ENCODE data around the gene TMEM222. TPM values are rescaled to one million over a fixed set of nuclear protein-coding genes. Genes with fewer than 3 reads are reported as not detected.

The TMEM222 gene
- total RNA-seq, 1 experiment from 2014 or later: 57.4 TPM

- TF ChIP-seq EZH2phosphoT487 (IDR thresholded peaks at IDR 0.05; ENCODE audit: borderline replicate concordance, low read length) (no peak), CTCF (conservative IDR thresholded peaks at IDR 0.05; ENCODE audit: low read depth, low read length) (no peak), EZH2 (IDR thresholded peaks at IDR 0.05; ENCODE audit: low read length, unreplicated experiment) (no peak)
- no peak overlapping the region for H3K9ac ChIP-seq (ENCODE audit: low read length)
- H3K4me1 ChIP-seq (ENCODE audit: insufficient read depth, low read length): no peaks in the 10 kb centered on the region
- H3K4me3 ChIP-seq (ENCODE audit: low read length): no peak overlapping the region
- ChIA-PET POLR2A (ENCODE audit: unreplicated experiment) (no interaction called here), CTCF (no interaction called here)
- no peak overlapping the region for H3K27ac ChIP-seq (ENCODE audit: low read length)
- H3K4me2 ChIP-seq (ENCODE audit: low read length): no peak overlapping the region
- H3K27me3 ChIP-seq (ENCODE audit: low read length): no peaks in the 10 kb centered on the region
- no peaks in the 10 kb centered on the region for H3K9me2 ChIP-seq (replicated peaks; ENCODE audit: low read length)
- H3K79me2 ChIP-seq (ENCODE audit: low read length): no peaks in the 10 kb centered on the region
- no peak for ATAC-seq
- H3K36me3 ChIP-seq (ENCODE audit: low read depth, low read length): no peaks in the 10 kb centered on the region
- BruUV-seq (replicated peaks): no TSS peak
- intact Hi-C loops (cut with micrococcal nuclease): no loop called here
- no peaks in the 10 kb centered on the region for H3F3A ChIP-seq (ENCODE audit: low read length, unreplicated experiment)
- H3K9me3 ChIP-seq (ENCODE audit: low read length): no peaks in the 10 kb centered on the region
- no peaks in the 10 kb centered on the region for H4K20me1 ChIP-seq (ENCODE audit: low read length)
- no peak overlapping the region for H2AFZ ChIP-seq (ENCODE audit: low read length)
- DNase-seq: no peak
Measured at GRCh38 chr1:27379564-27380122, 57.7 kb downstream of the TMEM222 start.

DNA sequence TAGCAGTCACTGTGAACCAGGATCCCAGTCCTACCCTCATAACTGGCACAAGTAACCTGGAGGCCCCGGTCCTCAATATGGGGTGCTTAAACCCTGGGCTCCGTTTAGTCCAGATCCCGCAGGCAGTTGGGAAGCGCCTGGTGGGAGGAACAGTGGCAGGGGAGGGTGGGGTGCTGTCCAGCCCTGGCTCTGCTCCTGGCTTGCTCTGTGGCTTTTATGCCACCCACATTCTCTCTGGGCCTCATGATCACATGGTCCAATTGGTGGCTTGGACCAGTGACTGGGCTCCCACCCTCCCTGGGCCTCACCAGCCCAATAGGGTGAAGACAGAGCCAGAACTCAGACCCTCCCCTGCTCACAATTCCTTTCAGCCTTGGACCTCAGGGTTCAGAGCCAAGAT lies 58.3 kb downstream of the TMEM222 start:
- ATAC-seq (no peak), DNase-seq (no peak)
- BruUV-seq (replicated peaks): no TSS peak
- Histone ChIP-seq H3K4me2 (ENCODE audit: low read length) (no peak overlapping the region), H3K79me2 (ENCODE audit: low read length) (no peaks in the 10 kb centered on the region), H3F3A (ENCODE audit: low read length, unreplicated experiment) (no peaks in the 10 kb centered on the region), H3K4me3 (ENCODE audit: low read length) (no peak overlapping the region), H3K9me2 (replicated peaks; ENCODE audit: low read length) (no peaks in the 10 kb centered on the region), H2AFZ (ENCODE audit: low read length) (no peak overlapping the region), H3K27ac (ENCODE audit: low read length) (no peak overlapping the region), H4K20me1 (ENCODE audit: low read length) (no peaks in the 10 kb centered on the region), H3K36me3 (ENCODE audit: low read depth, low read length) (no peaks in the 10 kb centered on the region), H3K4me1 (ENCODE audit: insufficient read depth, low read length) (no peaks in the 10 kb centered on the region), H3K9me3 (ENCODE audit: low read length) (no peaks in the 10 kb centered on the region), H3K27me3 (ENCODE audit: low read length) (no peaks in the 10 kb centered on the region), H3K9ac (ENCODE audit: low read length) (no peak overlapping the region)
- CTCF ChIA-PET: no interaction called here
- TF ChIP-seq EZH2 (IDR thresholded peaks at IDR 0.05; ENCODE audit: low read length, unreplicated experiment): no peak
- TF ChIP-seq CTCF (conservative IDR thresholded peaks at IDR 0.05; ENCODE audit: low read depth, low read length): no peak
- POLR2A ChIA-PET (ENCODE audit: unreplicated experiment): no interaction called here
- intact Hi-C loops (cut with micrococcal nuclease): no loop called here

- no peaks in the 10 kb centered on the region for H3F3A ChIP-seq (ENCODE audit: low read length, unreplicated experiment)
- BruUV-seq (replicated peaks): no TSS peak
- H3K9ac ChIP-seq (ENCODE audit: low read length): no peak overlapping the region
- intact Hi-C loops (cut with micrococcal nuclease): no loop called here
- H3K36me3 ChIP-seq (ENCODE audit: low read depth, low read length): no peaks in the 10 kb centered on the region
- TF ChIP-seq EZH2 (IDR thresholded peaks at IDR 0.05; ENCODE audit: low read length, unreplicated experiment) (no peak), EZH2phosphoT487 (IDR thresholded peaks at IDR 0.05; ENCODE audit: borderline replicate concordance, low read length) (no peak), CTCF (conservative IDR thresholded peaks at IDR 0.05; ENCODE audit: low read depth, low read length) (no peak)
- no peaks in the 10 kb centered on the region for H3K79me2 ChIP-seq (ENCODE audit: low read length)
- H4K20me1 ChIP-seq (ENCODE audit: low read length): no peaks in the 10 kb centered on the region
- no peak overlapping the region for H3K4me3 ChIP-seq (ENCODE audit: low read length)
- no peak overlapping the region for H3K27ac ChIP-seq (ENCODE audit: low read length)
- H3K9me3 ChIP-seq (ENCODE audit: low read length): no peaks in the 10 kb centered on the region
- H2AFZ ChIP-seq (ENCODE audit: low read length): no peak overlapping the region
- DNase-seq (peak; percentile 26), ATAC-seq (no peak)
- no peak overlapping the region for H3K4me2 ChIP-seq (ENCODE audit: low read length)
- no peaks in the 10 kb centered on the region for H3K27me3 ChIP-seq (ENCODE audit: low read length)
- no peaks in the 10 kb centered on the region for H3K4me1 ChIP-seq (ENCODE audit: insufficient read depth, low read length)
- POLR2A ChIA-PET (ENCODE audit: unreplicated experiment): no interaction called here
- H3K9me2 ChIP-seq (replicated peaks; ENCODE audit: low read length): no peaks in the 10 kb centered on the region
- CTCF ChIA-PET: no interaction called here
Measured at GRCh38 chr1:27380766-27381733, 59.1 kb downstream of the TMEM222 start.

All from PC-3 (cell line).